ENCODE data around the gene MYO18A.
A peak's percentile ranks its signal among the peaks of the same experiment; 100 is the strongest.

Gene MYO18A

DNA sequence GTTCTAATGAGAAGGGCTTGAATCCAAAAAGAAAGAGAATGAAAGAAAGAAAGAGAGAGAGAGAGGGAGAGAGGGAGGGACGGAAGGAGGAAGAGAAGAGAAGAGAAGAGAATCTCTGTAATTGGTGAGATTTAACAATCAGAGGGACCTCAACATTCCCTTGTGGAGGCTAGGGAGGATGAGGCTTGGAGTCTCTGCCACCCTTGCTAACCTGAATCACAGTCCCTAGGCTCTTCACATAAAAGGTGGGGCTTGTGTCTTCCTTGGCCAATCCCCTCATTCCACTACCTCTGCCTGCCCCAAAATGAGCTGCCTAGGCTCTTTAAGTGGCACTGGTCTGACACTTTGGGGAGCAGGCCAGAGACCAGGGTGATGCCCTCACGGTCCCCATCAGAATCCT is 107.2 kb downstream of the MYO18A start:
- no peaks in the 10 kb centered on the region for H3K27me3 Mint-ChIP-seq
- H3K4me3 Mint-ChIP-seq: no peak overlapping the region
- H3K27ac Mint-ChIP-seq: no peak overlapping the region
- H3K4me1 Mint-ChIP-seq: no peaks in the 10 kb centered on the region
- no peak for ATAC-seq
- no peaks in the 10 kb centered on the region for H3K9me3 Mint-ChIP-seq
- peaks cover 2% of the 10 kb centered on the region for H3K36me3 Mint-ChIP-seq (ENCODE audit: low read depth)
- DNase-seq: no peak

DNA sequence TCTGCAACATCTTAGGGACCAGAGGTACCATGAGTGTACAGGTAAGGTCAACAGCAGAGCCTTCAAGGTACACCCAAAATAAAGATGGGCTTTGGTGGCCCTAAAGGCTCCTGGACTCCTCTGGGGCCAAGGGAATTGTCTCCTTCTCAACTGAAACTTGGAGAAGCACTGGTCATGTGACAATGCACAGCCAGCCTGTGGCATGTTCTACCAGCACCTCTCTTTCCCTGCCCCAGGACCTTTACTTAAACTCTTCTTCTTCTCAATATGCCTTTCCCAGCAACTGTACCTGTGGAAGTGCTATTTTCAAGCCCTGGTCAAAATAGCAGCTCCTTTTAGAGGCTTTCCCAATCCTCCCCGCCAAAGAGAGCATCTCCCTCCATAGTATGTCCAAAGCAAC is 108.9 kb downstream of the MYO18A start:
- DNase-seq (no peak), ATAC-seq (no peak)
- Mint-ChIP-seq H3K9me3 (no peaks in the 10 kb centered on the region), H3K4me1 (no peaks in the 10 kb centered on the region), H3K27me3 (no peaks in the 10 kb centered on the region), H3K36me3 (ENCODE audit: low read depth) (no peaks in the 10 kb centered on the region), H3K27ac (no peak overlapping the region), H3K4me3 (no peak overlapping the region)

DNA sequence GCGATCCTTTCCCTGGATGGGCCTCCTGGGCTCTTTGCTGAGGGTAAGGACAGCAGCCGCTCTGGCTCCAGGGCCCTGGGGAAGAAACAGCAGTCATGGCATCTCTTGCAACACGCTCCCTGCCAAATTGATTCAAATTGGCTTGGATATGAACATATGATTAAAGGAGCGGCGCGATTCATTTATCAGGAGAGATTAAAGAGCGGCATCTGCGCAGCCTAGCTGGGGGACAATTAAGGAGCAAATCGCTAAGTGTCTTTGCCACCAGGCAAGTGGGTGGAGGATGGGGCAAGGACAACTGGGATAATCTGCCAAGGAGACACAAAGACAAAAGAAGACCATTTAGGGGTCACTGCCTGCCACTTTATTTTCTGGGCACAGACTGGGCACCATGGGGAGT is 109.4 kb downstream of the MYO18A start:
- no peak overlapping the region for H3K27ac Mint-ChIP-seq
- H3K27me3 Mint-ChIP-seq: no peaks in the 10 kb centered on the region
- ATAC-seq: no peak
- H3K9me3 Mint-ChIP-seq: no peaks in the 10 kb centered on the region
- H3K4me3 Mint-ChIP-seq: no peak overlapping the region
- no peak for DNase-seq
- H3K4me1 Mint-ChIP-seq: no peaks in the 10 kb centered on the region
- H3K36me3 Mint-ChIP-seq (ENCODE audit: low read depth): no peaks in the 10 kb centered on the region

DNA sequence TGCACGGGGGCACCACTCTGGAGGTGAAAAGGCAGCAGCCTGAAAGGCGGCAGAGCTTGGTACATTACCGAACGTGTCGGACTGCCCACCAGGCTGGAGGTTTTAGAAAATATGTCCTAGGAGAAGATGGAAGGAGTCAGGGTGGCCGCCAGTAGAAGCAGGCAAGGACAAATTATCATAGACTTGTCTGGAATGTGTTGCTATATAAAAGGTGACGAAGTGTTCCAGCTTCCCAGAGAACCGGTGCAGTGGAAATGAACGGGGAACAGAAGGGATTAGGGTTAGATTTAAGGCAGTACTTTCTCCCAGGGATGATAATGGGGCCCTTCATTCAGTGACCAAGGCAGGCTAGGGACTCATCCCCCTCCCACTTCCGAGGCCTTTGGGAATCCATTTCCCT is 109.9 kb downstream of the MYO18A start:
- no peaks in the 10 kb centered on the region for H3K4me1 Mint-ChIP-seq
- no peaks in the 10 kb centered on the region for H3K36me3 Mint-ChIP-seq (ENCODE audit: low read depth)
- H3K9me3 Mint-ChIP-seq: no peaks in the 10 kb centered on the region
- DNase-seq (no peak), ATAC-seq (no peak)
- H3K4me3 Mint-ChIP-seq: no peak overlapping the region
- H3K27ac Mint-ChIP-seq: no peak overlapping the region
- H3K27me3 Mint-ChIP-seq: no peaks in the 10 kb centered on the region

DNA sequence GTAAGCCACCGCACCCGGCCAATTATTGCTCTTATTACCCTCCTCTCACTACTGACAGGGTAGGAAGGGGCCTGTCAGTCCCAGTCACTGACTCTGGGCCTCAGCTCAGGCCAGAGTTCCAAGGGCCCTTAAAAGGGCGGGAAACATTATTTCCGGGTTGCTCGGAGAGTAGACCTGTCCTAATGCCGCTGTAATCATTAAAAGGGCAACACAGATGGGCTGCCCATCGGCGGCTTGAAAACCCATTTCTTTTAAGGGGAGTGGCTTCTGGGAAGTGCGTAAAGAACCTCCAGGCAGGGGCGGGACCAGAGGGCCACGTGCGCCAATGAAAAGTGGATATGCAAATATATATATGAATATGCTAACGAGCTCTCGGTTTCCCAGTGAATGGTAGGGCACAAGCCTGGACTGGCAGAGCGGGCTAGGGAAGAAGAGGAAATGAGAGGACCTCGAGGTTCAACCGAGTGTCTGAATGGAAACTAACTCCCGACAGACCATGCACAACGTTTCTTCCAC is 110.6 kb downstream of the MYO18A start:
- DNase-seq (no peak), ATAC-seq (no peak)
- no peaks in the 10 kb centered on the region for H3K9me3 Mint-ChIP-seq
- no peak overlapping the region for H3K4me3 Mint-ChIP-seq
- no peaks in the 10 kb centered on the region for H3K27me3 Mint-ChIP-seq
- H3K27ac Mint-ChIP-seq: no peak overlapping the region
- no peaks in the 10 kb centered on the region for H3K4me1 Mint-ChIP-seq
- no peaks in the 10 kb centered on the region for H3K36me3 Mint-ChIP-seq (ENCODE audit: low read depth)

DNA sequence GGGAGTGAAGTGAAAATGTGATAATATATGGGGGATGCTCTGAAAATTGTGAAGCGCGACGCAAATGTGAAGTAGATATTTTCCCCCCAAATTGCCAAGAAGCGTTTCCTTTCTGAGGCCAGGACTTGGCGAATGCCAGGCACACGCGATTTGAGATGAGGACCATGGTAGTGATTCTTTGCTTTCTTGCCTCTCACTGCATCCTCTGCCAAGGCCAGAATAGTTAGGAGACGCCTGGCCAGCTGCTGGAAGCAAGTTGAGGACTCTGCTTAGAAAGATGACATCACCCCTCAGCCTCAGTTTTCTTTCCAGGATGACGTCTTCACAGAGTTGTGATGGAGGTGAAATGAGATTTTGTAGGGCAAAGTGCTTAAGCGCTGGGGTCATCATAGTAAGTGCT is 111.4 kb downstream of the MYO18A start:
- no peaks in the 10 kb centered on the region for H3K27me3 Mint-ChIP-seq
- H3K4me3 Mint-ChIP-seq: no peak overlapping the region
- no peak overlapping the region for H3K27ac Mint-ChIP-seq
- no peaks in the 10 kb centered on the region for H3K9me3 Mint-ChIP-seq
- ATAC-seq (no peak), DNase-seq (no peak)
- no peaks in the 10 kb centered on the region for H3K4me1 Mint-ChIP-seq
- H3K36me3 Mint-ChIP-seq (ENCODE audit: low read depth): no peaks in the 10 kb centered on the region

DNA sequence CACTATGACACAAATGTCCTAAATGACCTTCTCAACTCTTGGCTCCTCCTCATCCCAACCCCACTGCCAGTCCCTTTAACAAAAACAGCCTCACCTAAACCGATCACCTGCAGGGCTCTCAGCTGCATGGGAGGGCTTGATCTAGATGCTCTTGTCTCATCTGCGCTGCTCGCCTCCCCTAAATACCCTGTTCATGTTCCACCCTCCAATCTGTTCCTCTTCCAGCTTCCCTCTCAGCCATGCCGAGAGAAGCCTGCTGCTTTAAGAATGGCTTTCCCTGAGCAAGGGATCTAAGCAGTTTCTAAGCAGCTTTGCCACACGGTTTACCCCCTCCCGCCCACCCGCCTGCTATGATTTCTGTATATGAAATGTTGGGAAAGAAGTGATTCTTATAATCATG is 113.6 kb downstream of the MYO18A start:
- DNase-seq: no peak
- ATAC-seq: no peak
- H3K27me3 Mint-ChIP-seq: no peaks in the 10 kb centered on the region
- no peaks in the 10 kb centered on the region for H3K9me3 Mint-ChIP-seq
- no peak overlapping the region for H3K4me3 Mint-ChIP-seq
- no peak overlapping the region for H3K27ac Mint-ChIP-seq
- no peaks in the 10 kb centered on the region for H3K36me3 Mint-ChIP-seq (ENCODE audit: low read depth)
- H3K4me1 Mint-ChIP-seq: no peaks in the 10 kb centered on the region

DNA sequence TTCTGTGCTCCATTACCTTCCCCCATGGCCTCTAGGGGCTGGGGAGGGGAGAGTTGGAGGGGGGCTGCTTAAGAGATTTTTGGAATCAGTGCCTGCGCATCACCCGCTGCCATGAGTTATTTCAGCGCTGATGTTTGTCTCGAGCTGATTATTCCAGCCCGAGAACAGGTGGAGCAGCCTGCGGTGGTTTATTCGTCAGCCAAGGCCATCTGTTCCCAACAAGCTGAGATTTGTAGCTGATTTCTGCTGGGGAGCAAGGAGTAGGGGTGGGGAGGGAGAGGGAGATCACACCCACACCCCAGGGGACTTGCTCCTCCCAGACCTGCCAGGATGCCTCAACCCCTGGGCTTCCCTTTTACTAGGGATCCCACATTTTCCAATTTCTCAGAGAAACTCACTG is 114.2 kb downstream of the MYO18A start:
- ATAC-seq: no peak
- no peak overlapping the region for H3K27ac Mint-ChIP-seq
- no peaks in the 10 kb centered on the region for H3K4me1 Mint-ChIP-seq
- H3K9me3 Mint-ChIP-seq: no peaks in the 10 kb centered on the region
- no peak for DNase-seq
- no peaks in the 10 kb centered on the region for H3K27me3 Mint-ChIP-seq
- no peaks in the 10 kb centered on the region for H3K36me3 Mint-ChIP-seq (ENCODE audit: low read depth)
- H3K4me3 Mint-ChIP-seq: no peak overlapping the region

DNA sequence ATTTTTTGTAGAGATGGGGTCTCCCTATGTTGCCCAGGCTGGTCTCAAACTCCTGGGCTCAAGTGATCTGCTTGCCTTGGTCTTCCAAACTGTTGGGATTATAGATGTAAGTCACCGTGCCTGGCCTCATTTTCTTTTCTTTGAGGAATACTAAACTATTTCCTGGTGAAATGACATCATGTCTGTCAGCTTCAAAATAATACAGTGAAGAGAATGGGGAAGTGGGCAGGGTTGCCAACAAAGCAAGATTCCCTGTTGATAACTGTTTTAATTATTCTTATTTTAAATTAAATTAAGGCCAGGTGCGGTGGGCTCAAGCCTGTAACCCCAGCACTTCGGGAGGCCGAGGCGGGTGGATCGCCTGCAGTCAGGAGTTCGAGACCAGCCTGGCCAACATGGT is 116.2 kb downstream of the MYO18A start:
- DNase-seq (no peak), ATAC-seq (no peak)
- no peak overlapping the region for H3K4me3 Mint-ChIP-seq
- no peak overlapping the region for H3K27ac Mint-ChIP-seq
- H3K27me3 Mint-ChIP-seq: no peaks in the 10 kb centered on the region
- peaks cover 12% of the 10 kb centered on the region for H3K4me1 Mint-ChIP-seq
- H3K36me3 Mint-ChIP-seq (ENCODE audit: low read depth): no peaks in the 10 kb centered on the region
- H3K9me3 Mint-ChIP-seq: no peaks in the 10 kb centered on the region

DNA sequence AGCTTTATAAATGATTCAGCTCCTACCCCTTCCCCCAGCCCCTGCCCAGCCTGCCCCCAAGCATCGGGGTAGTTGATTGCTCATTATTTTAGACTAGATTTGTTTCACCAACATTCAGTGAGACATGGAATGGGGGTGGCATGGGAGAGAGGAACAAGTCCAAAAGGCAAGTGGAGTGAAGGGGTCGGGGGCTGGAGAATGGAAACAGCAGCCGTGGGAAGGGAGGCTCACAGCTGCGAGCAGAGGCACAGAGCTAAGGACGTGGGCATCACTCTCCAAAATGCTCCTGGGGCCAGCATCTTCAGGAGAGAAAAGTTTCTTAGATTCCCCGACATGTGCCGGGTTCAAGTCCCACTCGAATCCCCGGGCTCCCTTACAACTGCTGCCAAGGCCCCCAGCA is 118.0 kb downstream of the MYO18A start:
- ATAC-seq (no peak), DNase-seq (no peak)
- Mint-ChIP-seq H3K4me1 (peaks cover 12% of the 10 kb centered on the region), H3K36me3 (ENCODE audit: low read depth) (no peaks in the 10 kb centered on the region), H3K27me3 (no peaks in the 10 kb centered on the region), H3K27ac (no peak overlapping the region), H3K4me3 (no peak overlapping the region), H3K9me3 (no peaks in the 10 kb centered on the region)

DNA sequence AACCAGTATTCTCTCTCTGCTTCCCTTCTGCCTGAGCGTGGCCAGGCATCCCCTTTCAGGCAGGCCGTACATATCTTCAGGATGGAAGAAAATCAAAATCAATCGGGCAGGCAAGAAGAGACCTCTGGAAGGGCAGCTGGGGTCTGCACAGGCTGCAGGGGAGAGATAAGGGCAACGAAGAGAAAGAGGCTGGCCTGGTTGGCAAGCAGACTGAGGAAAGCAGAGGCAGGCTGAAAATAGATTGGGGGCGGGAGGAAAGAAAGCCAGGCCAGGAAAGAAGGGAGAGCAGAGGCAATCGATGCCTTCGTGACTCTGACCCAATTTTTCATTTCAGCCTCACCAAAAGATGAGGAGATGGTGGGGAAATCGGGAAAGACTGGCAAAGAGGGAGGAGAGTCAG is 119.2 kb downstream of the MYO18A start:
- no peak for ATAC-seq
- no peaks in the 10 kb centered on the region for H3K36me3 Mint-ChIP-seq (ENCODE audit: low read depth)
- H3K9me3 Mint-ChIP-seq: no peaks in the 10 kb centered on the region
- H3K27ac Mint-ChIP-seq: no peak overlapping the region
- H3K27me3 Mint-ChIP-seq: no peaks in the 10 kb centered on the region
- peaks cover 12% of the 10 kb centered on the region for H3K4me1 Mint-ChIP-seq
- H3K4me3 Mint-ChIP-seq: no peak overlapping the region
- DNase-seq: no peak

DNA sequence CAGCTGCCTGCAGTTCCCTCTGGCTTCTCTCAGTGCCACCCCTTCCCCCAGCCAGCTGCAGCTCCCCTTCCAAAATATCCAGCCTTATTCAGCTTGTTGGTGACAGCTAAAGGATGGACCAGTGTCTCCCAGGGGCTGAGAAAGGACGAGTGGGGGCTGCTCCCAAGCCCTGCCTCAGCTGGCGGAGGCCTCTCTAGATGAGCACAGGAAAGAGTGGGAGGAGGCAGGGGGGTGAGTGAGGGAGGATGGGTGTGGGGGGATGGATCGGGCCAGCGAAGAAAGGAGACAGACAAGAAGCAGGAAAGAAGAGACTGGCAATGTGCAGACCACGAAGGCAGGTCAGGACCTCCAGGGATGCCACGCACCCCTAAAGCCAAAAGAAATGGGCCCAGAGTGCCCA is 119.7 kb downstream of the MYO18A start:
- Mint-ChIP-seq H3K27me3 (no peaks in the 10 kb centered on the region), H3K9me3 (no peaks in the 10 kb centered on the region), H3K36me3 (ENCODE audit: low read depth) (no peaks in the 10 kb centered on the region), H3K4me3 (no peak overlapping the region), H3K4me1 (peaks cover 12% of the 10 kb centered on the region), H3K27ac (no peak overlapping the region)
- DNase-seq: no peak
- ATAC-seq: peak; percentile 36

DNA sequence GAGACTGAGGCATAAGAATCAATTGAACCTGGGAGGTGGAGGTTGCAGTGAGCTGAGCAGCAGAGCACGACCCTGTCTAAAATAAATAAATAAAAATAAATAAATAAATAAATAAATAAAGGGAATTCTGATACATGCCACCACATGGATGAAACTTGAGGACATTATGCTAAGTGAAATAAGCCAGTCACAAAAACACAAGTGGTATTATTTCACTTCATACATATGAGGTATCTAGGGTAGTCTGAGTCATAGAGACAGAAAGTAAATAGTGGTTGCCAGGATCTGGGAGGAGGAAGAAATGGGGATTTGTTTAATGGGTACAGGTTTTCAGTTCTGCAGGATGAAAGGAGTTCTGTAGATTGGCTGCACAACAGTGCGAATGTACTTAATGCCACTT is 120.9 kb downstream of the MYO18A start:
- ATAC-seq: no peak
- H3K27me3 Mint-ChIP-seq: no peaks in the 10 kb centered on the region
- no peaks in the 10 kb centered on the region for H3K36me3 Mint-ChIP-seq (ENCODE audit: low read depth)
- no peak overlapping the region for H3K4me3 Mint-ChIP-seq
- no peak for DNase-seq
- no peaks in the 10 kb centered on the region for H3K9me3 Mint-ChIP-seq
- no peak overlapping the region for H3K27ac Mint-ChIP-seq
- peaks cover 12% of the 10 kb centered on the region for H3K4me1 Mint-ChIP-seq

DNA sequence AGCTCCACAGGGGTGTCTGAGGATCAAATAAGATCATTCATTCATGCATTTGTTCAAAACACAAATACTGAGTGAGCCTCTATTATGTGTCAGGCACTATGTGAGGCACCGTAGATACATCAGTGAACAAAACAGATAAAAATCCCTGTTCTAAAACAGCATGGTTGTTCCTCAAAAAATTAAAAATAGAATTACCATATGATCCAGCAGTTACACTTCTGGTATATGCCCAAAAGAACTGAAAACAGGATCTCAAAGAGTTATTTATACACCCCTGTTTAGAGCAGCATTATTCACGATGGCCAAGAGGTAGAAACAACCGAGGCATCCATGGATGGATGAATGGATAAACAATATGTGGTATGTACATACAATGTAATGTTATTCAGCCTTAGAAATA is 121.8 kb downstream of the MYO18A start:
- DNase-seq (no peak), ATAC-seq (no peak)
- Mint-ChIP-seq H3K27ac (no peak overlapping the region), H3K4me1 (peaks cover 12% of the 10 kb centered on the region), H3K9me3 (no peaks in the 10 kb centered on the region), H3K36me3 (ENCODE audit: low read depth) (no peaks in the 10 kb centered on the region), H3K27me3 (no peaks in the 10 kb centered on the region), H3K4me3 (no peak overlapping the region)

DNA sequence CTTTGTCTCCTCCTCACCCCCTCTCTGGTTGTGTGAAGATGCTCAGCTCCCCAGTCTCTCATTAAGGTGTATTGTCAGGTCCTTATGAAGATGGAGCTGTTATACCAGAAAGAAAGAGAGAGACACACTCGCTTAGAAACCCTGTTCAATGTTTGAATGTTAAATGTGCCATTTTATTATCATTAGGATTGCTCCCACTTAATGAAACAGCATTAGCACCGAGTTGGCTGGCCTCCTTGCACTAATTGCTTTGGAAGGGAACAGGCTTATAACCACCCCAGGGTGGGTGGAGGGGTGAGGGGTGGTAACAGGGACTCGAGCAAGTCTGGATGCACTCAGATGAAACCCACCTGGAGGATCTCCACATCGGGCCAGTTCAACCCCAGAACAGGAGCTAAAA is 122.8 kb downstream of the MYO18A start:
- Mint-ChIP-seq H3K27me3 (no peaks in the 10 kb centered on the region), H3K4me3 (no peak overlapping the region), H3K4me1 (peaks cover 12% of the 10 kb centered on the region), H3K27ac (no peak overlapping the region), H3K9me3 (no peaks in the 10 kb centered on the region), H3K36me3 (ENCODE audit: low read depth) (no peaks in the 10 kb centered on the region)
- DNase-seq (no peak), ATAC-seq (no peak)

DNA sequence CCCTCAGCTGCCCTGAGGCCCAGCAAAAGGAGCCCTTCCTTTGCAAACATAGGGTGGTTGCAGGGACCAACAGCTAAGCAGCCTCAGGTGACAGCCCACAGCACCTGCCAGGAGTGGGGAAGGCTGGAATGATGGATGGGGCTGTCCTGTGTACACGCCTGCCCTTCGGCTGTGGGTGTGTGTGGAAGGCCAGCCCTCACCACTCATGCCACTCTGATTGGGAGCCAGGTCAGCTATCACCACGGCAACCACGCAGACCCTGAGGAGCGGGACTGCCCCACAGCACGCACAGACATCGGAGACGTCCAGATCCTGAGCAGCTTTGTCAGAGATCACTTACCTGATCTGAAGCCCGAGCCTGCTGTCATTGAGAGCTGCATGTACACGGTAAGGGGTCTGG is 125.4 kb downstream of the MYO18A start:
- H3K36me3 Mint-ChIP-seq (ENCODE audit: low read depth): no peaks in the 10 kb centered on the region
- H3K4me3 Mint-ChIP-seq: no peak overlapping the region
- no peak overlapping the region for H3K27ac Mint-ChIP-seq
- H3K4me1 Mint-ChIP-seq: peaks cover 2% of the 10 kb centered on the region
- H3K9me3 Mint-ChIP-seq: no peaks in the 10 kb centered on the region
- ATAC-seq (no peak), DNase-seq (no peak)
- peaks cover 2% of the 10 kb centered on the region for H3K27me3 Mint-ChIP-seq

All from activated naive CD8-positive, alpha-beta T cell treated with anti-CD3 and anti-CD28 coated beads, Interleukin-2, amount 50 U/mL, for 24 hours (primary cell).